ENCODE measurements around the gene PAPSS2.

PAPSS2 gene

GRCh38 chr10:87753995-87754866 lies 94.6 kb downstream of the PAPSS2 start:
- DNase-seq: no peak

GRCh38 chr10:87757685-87758084 lies 98.0 kb downstream of the PAPSS2 start:
- DNase-seq: no peak

- DNase-seq: no peak
Measured at GRCh38 chr10:87759551-87759950, 99.9 kb downstream of the PAPSS2 start.

GRCh38 chr10:87760195-87760905 lies 100.7 kb downstream of the PAPSS2 start:
- no peak for DNase-seq

GRCh38 chr10:87761153-87761552 lies 101.5 kb downstream of the PAPSS2 start:
- DNase-seq: no peak

GRCh38 chr10:87761892-87762291 lies 102.2 kb downstream of the PAPSS2 start:
- DNase-seq: no peak

- no peak for DNase-seq
Measured at GRCh38 chr10:87763086-87763861, 103.6 kb downstream of the PAPSS2 start.

- DNase-seq: no peak
Measured at GRCh38 chr10:87764072-87764934, 104.6 kb downstream of the PAPSS2 start.

GRCh38 chr10:87765666-87766376 lies 106.1 kb downstream of the PAPSS2 start:
- DNase-seq: no peak

- DNase-seq: no peak
Measured at GRCh38 chr10:87767253-87767652, 107.6 kb downstream of the PAPSS2 start.

- DNase-seq: peak in 1 of 2 experiments; percentile 9
Measured at GRCh38 chr10:87771871-87772500, 112.3 kb downstream of the PAPSS2 start.

GRCh38 chr10:87775766-87776165 lies 116.1 kb downstream of the PAPSS2 start:
- no peak for DNase-seq

- DNase-seq: no peak
Measured at GRCh38 chr10:87776328-87776727, 116.7 kb downstream of the PAPSS2 start.

GRCh38 chr10:87781545-87781944 lies 121.9 kb downstream of the PAPSS2 start:
- DNase-seq: no peak

GRCh38 chr10:87782721-87783120 lies 123.0 kb downstream of the PAPSS2 start:
- DNase-seq: no peak

GRCh38 chr10:87786421-87786820 lies 126.7 kb downstream of the PAPSS2 start:
- no peak for DNase-seq

GRCh38 chr10:87790185-87790584 lies 130.5 kb downstream of the PAPSS2 start:
- DNase-seq: no peak

GRCh38 chr10:87794285-87794684 lies 134.6 kb downstream of the PAPSS2 start:
- no peak for DNase-seq

Measured in NCI-H2081 (cell line).